Adrenal gland (tissue), 5 donors: Measurements from ENCODE around the gene FAM78A.

ENCODE experiments used
- POLR2A ChIP-seq, 2 donors: fragments of 450-650 bp; IDR thresholded peaks; one replicate each; pipeline ENCODE4 v1.6.1; 2017; ENCODE audit warnings: antibody characterized with exemption in 2 of 2, mild to moderate bottlenecking in 2 of 2, moderate library complexity in 1 of 2
- TF ChIP-seq, protein P1 (sequence below), 6 experiments: fragments of 450-650 bp in 4 of 6; fragments of 200-600 bp in 2 of 6; sonication (generic) in 1 of 6; IDR thresholded peaks; 1 replicate in 5 of 6; 2 replicates in 1 of 6; pipeline versions ENCODE4 v1.5.1 to v1.8.0; 2016 to 2021; ENCODE audit warnings: antibody characterized with exemption in 6 of 6, mild to moderate bottlenecking in 2 of 6, moderate library complexity in 1 of 6
- donor health status: DM: no; HTN: no; CAD: no.

DNA sequence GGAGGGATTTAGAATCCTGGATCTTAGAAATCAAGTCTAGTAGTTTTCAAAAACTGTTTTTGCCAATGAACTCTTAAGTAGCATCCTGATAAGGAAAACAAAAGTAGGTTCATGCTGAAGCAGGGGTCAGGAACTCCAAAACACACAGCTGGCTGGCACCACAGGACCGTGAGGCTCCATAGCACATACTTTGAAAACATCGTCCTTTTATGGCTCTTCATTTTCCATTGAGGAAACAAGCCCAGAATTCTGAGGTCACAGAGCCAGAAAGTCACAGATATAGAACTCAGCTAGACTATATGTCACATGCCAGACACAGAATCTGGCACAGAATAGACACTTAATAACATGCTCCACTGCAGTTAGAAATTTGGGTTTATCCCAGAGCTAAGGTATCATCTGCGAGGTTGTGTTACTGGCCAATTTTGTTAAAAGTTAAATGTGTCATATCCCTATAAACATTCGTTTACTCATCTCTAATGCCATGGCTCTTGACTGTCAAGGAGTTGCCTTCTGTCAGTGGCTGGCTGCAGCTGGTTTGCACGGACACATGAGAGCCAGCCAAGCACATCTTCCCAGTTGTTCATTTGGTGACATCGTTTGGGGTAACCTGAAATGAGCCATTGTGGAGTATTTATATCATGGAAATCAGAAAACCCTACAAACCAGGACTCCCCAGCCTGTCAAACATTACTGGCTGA lies 58.8 kb downstream of the FAM78A start:
- TF ChIP-seq, protein P1, sequence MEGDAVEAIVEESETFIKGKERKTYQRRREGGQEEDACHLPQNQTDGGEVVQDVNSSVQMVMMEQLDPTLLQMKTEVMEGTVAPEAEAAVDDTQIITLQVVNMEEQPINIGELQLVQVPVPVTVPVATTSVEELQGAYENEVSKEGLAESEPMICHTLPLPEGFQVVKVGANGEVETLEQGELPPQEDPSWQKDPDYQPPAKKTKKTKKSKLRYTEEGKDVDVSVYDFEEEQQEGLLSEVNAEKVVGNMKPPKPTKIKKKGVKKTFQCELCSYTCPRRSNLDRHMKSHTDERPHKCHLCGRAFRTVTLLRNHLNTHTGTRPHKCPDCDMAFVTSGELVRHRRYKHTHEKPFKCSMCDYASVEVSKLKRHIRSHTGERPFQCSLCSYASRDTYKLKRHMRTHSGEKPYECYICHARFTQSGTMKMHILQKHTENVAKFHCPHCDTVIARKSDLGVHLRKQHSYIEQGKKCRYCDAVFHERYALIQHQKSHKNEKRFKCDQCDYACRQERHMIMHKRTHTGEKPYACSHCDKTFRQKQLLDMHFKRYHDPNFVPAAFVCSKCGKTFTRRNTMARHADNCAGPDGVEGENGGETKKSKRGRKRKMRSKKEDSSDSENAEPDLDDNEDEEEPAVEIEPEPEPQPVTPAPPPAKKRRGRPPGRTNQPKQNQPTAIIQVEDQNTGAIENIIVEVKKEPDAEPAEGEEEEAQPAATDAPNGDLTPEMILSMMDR (IDR thresholded peaks at IDR 0.05) = no peak
- TF ChIP-seq POLR2A (IDR thresholded peaks at IDR 0.05) = no peak
